GM12878 (cell line): ENCODE results near the gene GPR62. TPM values are rescaled to one million over a fixed set of nuclear protein-coding genes. Genes with fewer than 3 reads are reported as not detected.
A peak's percentile ranks its signal among the peaks of the same experiment; 100 is the strongest.

ENCODE experiments used
- ATAC-seq: fragments of 200-7000 bp; cut with Tn5 transposase; 3 replicates; pipeline ENCODE4 v1.9.1; 2020; ENCODE audit warnings: mild to moderate bottlenecking, moderate library complexity
- BruUV-seq: library from RNA; stranded (reverse); fragments of 400-500 nt; replicated peaks from 2 replicates; lab custom pipeline; 2021; lab: Mats Ljungman, UMichigan
- CTCF ChIA-PET: fragments of 300-600 bp; sonication (Branson Sonifier 250); formaldehyde crosslinking; extraction: SDS; loops from one replicate; lab custom pipeline; 2021; ENCODE audit warnings: inconsistent platforms; lab: Yijun Ruan, JAX
- POLR2A ChIA-PET: fragments of 350-600 bp; formaldehyde crosslinking; extraction: SDS; loops from one replicate; lab custom pipeline; 2021; ENCODE audit warnings: inconsistent platforms; lab: Charles Lee
- RAD21 ChIA-PET: fragments of 300-600 bp; sonication (Branson Sonifier 250); formaldehyde crosslinking; loops from one replicate; lab custom pipeline; 2023; ENCODE audit warnings: antibody characterized with exemption; ENCODE audit not compliant: unreplicated experiment; lab: Charles Lee
- SMC1A ChIA-PET: fragments of 300-600 bp; sonication (Branson Sonifier 250); formaldehyde crosslinking; loops from one replicate; lab custom pipeline; 2023; ENCODE audit not compliant: unreplicated experiment, uncharacterized antibody; lab: Charles Lee
- DNase-seq: peaks from one replicate; pipeline ENCODE4 v3.0.0-alpha.2; 2011; ENCODE audit warnings: low read depth, low spot score
- FAIRE-seq: peaks from 3 replicates; lab custom pipeline; 2011; peaks lifted over from hg19 to GRCh38; lab: Jason Lieb, UNC
- H2AFZ ChIP-seq: 2 replicates; pipeline ENCODE4 v1.6.0; 2011; ENCODE audit warnings: low read depth, low read length, control low read depth; ENCODE audit not compliant: control insufficient read depth
- H3K27ac ChIP-seq: 2 replicates; pipeline ENCODE4 v1.5.1; 2011; ENCODE audit warnings: control low read depth; ENCODE audit not compliant: control insufficient read depth, insufficient read depth
- H3K27me3 ChIP-seq, 2 experiments: replicated peaks in 1 of 2; 2 replicates each; pipeline versions ENCODE4 v1.6.0 to v1.6.1; 2011; ENCODE audit warnings: low read length in 1 of 2; ENCODE audit not compliant: control insufficient read depth in 2 of 2, insufficient read depth in 2 of 2
- H3K36me3 ChIP-seq, 2 experiments: 2 replicates each; pipeline ENCODE4 v1.5.1; 2011; ENCODE audit warnings: low read length in 1 of 2; ENCODE audit not compliant: control insufficient read depth in 2 of 2, insufficient read depth in 2 of 2
- H3K4me1 ChIP-seq: 2 replicates; pipeline ENCODE4 v1.6.1; 2011; ENCODE audit warnings: mild to moderate bottlenecking, low read length, moderate library complexity, mixed read lengths; ENCODE audit not compliant: control insufficient read depth, insufficient read depth
- H3K4me2 ChIP-seq: 2 replicates; pipeline ENCODE4 v1.6.0; 2011; ENCODE audit warnings: control low read depth; ENCODE audit not compliant: control insufficient read depth, insufficient read depth
- H3K4me3 ChIP-seq: fragments of 200-600 bp; sonication (generic); 2 replicates; pipeline ENCODE4 v1.5.1; 2016
- H3K79me2 ChIP-seq: 2 replicates; pipeline ENCODE4 v1.6.0; 2011; ENCODE audit warnings: low read length; ENCODE audit not compliant: control insufficient read depth, insufficient read depth
- H3K9ac ChIP-seq: 2 replicates; pipeline ENCODE4 v1.8.0; 2011; ENCODE audit warnings: low read length, control low read depth, mixed read lengths; ENCODE audit not compliant: control insufficient read depth, insufficient read depth
- H3K9me3 ChIP-seq: replicated peaks from 3 replicates; pipeline ENCODE4 v1.5.1; 2011; ENCODE audit warnings: mild to moderate bottlenecking, low read length; ENCODE audit not compliant: control insufficient read depth, insufficient read depth
- H4K20me1 ChIP-seq: 2 replicates; pipeline ENCODE4 v1.6.0; 2011; ENCODE audit not compliant: control insufficient read depth, insufficient read depth
- CBFB ChIP-seq: IDR thresholded peaks from 2 replicates; pipeline ENCODE4 v1.6.1; 2016; ENCODE audit warnings: antibody characterized with exemption, low read depth
- CBX3 ChIP-seq: fragments of 200-600 bp; sonication (generic); IDR thresholded peaks from 2 replicates; pipeline ENCODE4 v1.6.1; 2016; ENCODE audit warnings: low read depth, borderline replicate concordance
- CREB1 ChIP-seq: IDR thresholded peaks from 2 replicates; pipeline ENCODE4 v1.6.1; 2012; ENCODE audit warnings: low read depth, mild to moderate bottlenecking, inconsistent platforms
- EGR1 ChIP-seq, 2 experiments: IDR thresholded peaks; 1 replicate in 1 of 2; 2 replicates in 1 of 2; pipeline ENCODE4 v1.6.1; 2011 to 2012; ENCODE audit warnings: low read depth in 2 of 2, low read length in 2 of 2, borderline replicate concordance in 1 of 2, mild to moderate bottlenecking in 1 of 2, moderate library complexity in 1 of 2
- HSF1 ChIP-seq: fragments of 150-350 bp; IDR thresholded peaks from 2 replicates; pipeline ENCODE4 v1.6.1; 2014; ENCODE audit warnings: mild to moderate bottlenecking, low read depth, low read length
- JUNB ChIP-seq: IDR thresholded peaks from 2 replicates; pipeline ENCODE4 v1.6.1; 2016; ENCODE audit warnings: antibody characterized with exemption, mild to moderate bottlenecking
- JUND ChIP-seq: IDR thresholded peaks from 2 replicates; pipeline ENCODE4 v1.6.1; 2012; ENCODE audit warnings: low read depth, mild to moderate bottlenecking, low read length, improper control_type of control experiment, moderate library complexity
- KDM1A ChIP-seq: fragments of 200-600 bp; sonication (generic); IDR thresholded peaks from 2 replicates; pipeline ENCODE4 v1.6.1; 2016; ENCODE audit warnings: borderline replicate concordance
- MYC ChIP-seq: IDR thresholded peaks from 2 replicates; pipeline ENCODE4 v1.6.1; 2011; ENCODE audit warnings: mild to moderate bottlenecking, low read length, moderate library complexity, inconsistent platforms; ENCODE audit not compliant: insufficient read depth, insufficient replicate concordance, insufficient read length, severe bottlenecking
- NFYA ChIP-seq: IDR thresholded peaks from 2 replicates; pipeline ENCODE4 v1.6.1; 2011; ENCODE audit warnings: low read depth, mild to moderate bottlenecking, low read length, improper control_type of control experiment, borderline replicate concordance
- POLR2A ChIP-seq: IDR thresholded peaks from 2 replicates; pipeline ENCODE4 v1.6.1; 2011; ENCODE audit warnings: low read depth, mild to moderate bottlenecking, low read length
- RFX5 ChIP-seq: IDR thresholded peaks from 2 replicates; pipeline ENCODE4 v1.6.1; 2011; ENCODE audit warnings: low read depth, low read length, improper control_type of control experiment
- SMARCA5 ChIP-seq: fragments of 450-650 bp; IDR thresholded peaks from 2 replicates; pipeline ENCODE4 v1.6.1; 2017; ENCODE audit warnings: mild to moderate bottlenecking
- TCF3 ChIP-seq: IDR thresholded peaks from 2 replicates; pipeline ENCODE4 v1.6.1; 2012; ENCODE audit warnings: low read depth, mild to moderate bottlenecking, low read length, borderline replicate concordance; ENCODE audit not compliant: insufficient read depth
- USF2 ChIP-seq: IDR thresholded peaks from 2 replicates; pipeline ENCODE4 v1.6.1; 2011; ENCODE audit warnings: low read depth, low read length, improper control_type of control experiment, borderline replicate concordance
- WGBS: methylation state at CpG from one replicate; pipeline ENCODE4 v1.1.6; 2016; ENCODE audit warnings: low lambda C conversion rate; ENCODE audit not compliant: insufficient replicate concordance, insufficient coverage; ENCODE audit errors: missing lambda C conversion rate; 5-methylcytosine and 5-hydroxymethylcytosine counted together
- in situ Hi-C: fragments of 300-500 bp; cut with MboI; formaldehyde crosslinking; loops from 9 replicates; pipeline ENCODE4 v1.14.3; 2018; ENCODE audit warnings: mixed read lengths
- intact Hi-C: fragments of 100-400 bp; cut with micrococcal nuclease; formaldehyde crosslinking; loops from one replicate; pipeline ENCODE4 v1.14.2; 2022; ENCODE audit not compliant: unreplicated experiment
- polyA plus RNA-seq, 11 experiments: library from polyadenylated mRNA; depleted of rRNA in 4 of 11; unstranded in 6 of 11; stranded (reverse) in 5 of 11; fragments of >200 nt; fragmentation: Nextera tagmentation in 4 of 11; fragmentation: Illumina TruSeq in 1 of 11; extraction: Ambion mirVana in 4 of 11; extraction: Trizol in 1 of 11; gene quantifications; 1 replicate in 1 of 11; 2 replicates in 10 of 11; pipeline versions ENCODE4 v1.2.1 to v1.2.3, GENCODE V29; 2011 to 2016; ENCODE audit warnings: inconsistent platforms in 2 of 11, missing spikeins in 2 of 11, low read depth in 1 of 11
- total RNA-seq, 4 experiments: library from RNA; depleted of rRNA in 3 of 4; stranded (reverse); fragments of >200 nt in 3 of 4; fragmentation: Illumina TruSeq in 1 of 4; extraction: Trizol in 1 of 4; gene quantifications; 2 replicates each; pipeline versions ENCODE4 v1.2.1 to v1.2.3, GENCODE V29; 2013 to 2021

GPR62 gene
- total and polyA plus RNA-seq, 10 of the 15 experiments (the other 5 are each of a cell fraction or from before 2014, with no cell fraction given), result not detected

- no peak for FAIRE-seq
- in situ Hi-C loops, result no loop called here
Measured at GRCh38 chr3:51932471-51933370, 22.5 kb upstream of the GPR62 start.

GRCh38 chr3:51933471-51934138, 21.6 kb upstream of the GPR62 start:
- H3K36me3 ChIP-seq, result peaks cover 15 to 38% of the 10 kb centered on the region in 2 experiments
- ATAC-seq (no peak), FAIRE-seq (no peak), DNase-seq (no peak)
- ChIA-PET SMC1A (no interaction called here), POLR2A (no interaction called here), RAD21 (no interaction called here), CTCF (no interaction called here)
- in situ Hi-C loops (no loop called here), intact Hi-C loops (no loop called here)
- H3K4me1 ChIP-seq, result no peaks in the 10 kb centered on the region; the same call in 1 of the 2 replicates
- no peaks in the 10 kb centered on the region for H3K9me3 ChIP-seq
- WGBS, result over 99% methylated on average over 13 of the region's 13 CpGs
- BruUV-seq, result no TSS peak
- H3K27me3 ChIP-seq, result no peaks in the 10 kb centered on the region
- no peaks in the 10 kb centered on the region for H4K20me1 ChIP-seq
- H3K4me3 ChIP-seq, result no peak overlapping the region
- H3K9ac ChIP-seq, result no peak overlapping the region
- H3K27ac ChIP-seq, result no peak overlapping the region
- no peak overlapping the region for H3K4me2 ChIP-seq
- H3K79me2 ChIP-seq, result no peaks in the 10 kb centered on the region
- H2AFZ ChIP-seq, result no peak overlapping the region
- TF ChIP-seq SMARCA5, result no peak
- no peak for TF ChIP-seq CBFB
- TF ChIP-seq USF2, result no peak
- TF ChIP-seq HSF1, result no peak
- TF ChIP-seq JUNB, result no peak
- no peak for TF ChIP-seq MYC
- no peak for TF ChIP-seq CBX3
- TF ChIP-seq EGR1 (IDR thresholded peaks at IDR 0.05; ENCODE audit: borderline replicate concordance in 1 of 2, low read depth in 2 of 2, low read length in 2 of 2), result no peak
- TF ChIP-seq JUND, result no peak
- no peak for TF ChIP-seq TCF3
- TF ChIP-seq NFYA, result no peak
- no peak for TF ChIP-seq RFX5
- no peak for TF ChIP-seq CREB1

More at GRCh38 chr3:51932471-51933370, 22.5 kb upstream of the GPR62 start:
- ChIA-PET RAD21 (no interaction called here), POLR2A (no interaction called here), CTCF (no interaction called here), SMC1A (no interaction called here)
- Histone ChIP-seq H3K4me2 (no peak overlapping the region), H3K79me2 (no peaks in the 10 kb centered on the region), H3K36me3 (peaks cover 11 to 36% of the 10 kb centered on the region in 2 experiments), H3K27me3 (no peaks in the 10 kb centered on the region), H2AFZ (no peak overlapping the region), H4K20me1 (no peaks in the 10 kb centered on the region), H3K4me3 (no peak overlapping the region), H3K9ac (no peak overlapping the region), H3K9me3 (no peaks in the 10 kb centered on the region), H3K4me1 (no peaks in the 10 kb centered on the region), H3K27ac (no peak overlapping the region)
- intact Hi-C loops, result no loop called here
- ATAC-seq (no peak), DNase-seq (no peak)
- TF ChIP-seq POLR2A (peak; percentile 32; the same call in 1 of the 2 replicates), KDM1A (no peak)
- WGBS, result 77% methylated on average over 15 of the region's 15 CpGs
- BruUV-seq, result no TSS peak
